NCI-H510A (cell line): ENCODE data around the gene ERMARD.
"Not testable (repeated sequence)": the region's sequence is repeated elsewhere in the genome, so short reads cannot be mapped to it uniquely, and the experiment has no call there.

Experiments used
- DNase-seq: peaks from one replicate; lab custom pipeline; 2025; lab: John Stamatoyannopoulos, UW

Gene ERMARD

DNA sequence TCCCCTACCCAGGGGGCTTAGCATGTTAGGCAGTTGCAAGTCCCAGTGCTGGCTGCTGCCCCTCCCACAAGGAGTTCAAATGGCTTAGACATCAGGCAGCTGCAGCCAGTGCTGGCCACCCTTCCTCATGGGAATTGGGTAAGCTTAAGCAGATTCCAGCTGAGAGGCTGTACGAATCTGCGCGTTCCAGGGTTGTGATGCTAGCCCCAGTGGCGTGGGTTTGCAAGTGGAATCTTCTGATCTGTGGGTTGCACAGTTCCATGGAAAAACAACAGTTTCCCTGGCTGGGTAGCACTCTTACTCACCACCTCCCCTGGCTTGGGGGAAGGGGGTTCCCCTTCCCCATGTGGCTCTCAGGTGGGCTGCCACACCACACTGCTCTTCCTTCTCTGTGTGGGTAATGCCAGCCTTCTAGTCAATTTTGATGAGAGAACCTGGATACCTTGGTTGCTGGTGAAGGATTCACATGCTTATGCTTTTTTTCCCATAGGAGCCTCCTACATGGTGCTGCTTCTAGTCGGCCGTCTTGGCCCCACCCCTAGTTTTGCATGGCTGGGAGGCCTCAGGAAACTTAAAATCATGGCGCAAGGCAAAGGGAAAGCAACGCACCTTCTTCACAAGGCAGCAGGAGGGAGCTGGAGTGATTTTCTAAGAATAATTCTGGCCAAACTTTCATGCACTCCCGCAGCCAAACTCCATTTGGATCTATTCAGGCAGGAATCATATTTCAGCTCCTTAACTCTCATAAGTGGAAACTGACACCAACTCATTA is 13.0 kb upstream of the ERMARD start:
- no peak for DNase-seq

DNA sequence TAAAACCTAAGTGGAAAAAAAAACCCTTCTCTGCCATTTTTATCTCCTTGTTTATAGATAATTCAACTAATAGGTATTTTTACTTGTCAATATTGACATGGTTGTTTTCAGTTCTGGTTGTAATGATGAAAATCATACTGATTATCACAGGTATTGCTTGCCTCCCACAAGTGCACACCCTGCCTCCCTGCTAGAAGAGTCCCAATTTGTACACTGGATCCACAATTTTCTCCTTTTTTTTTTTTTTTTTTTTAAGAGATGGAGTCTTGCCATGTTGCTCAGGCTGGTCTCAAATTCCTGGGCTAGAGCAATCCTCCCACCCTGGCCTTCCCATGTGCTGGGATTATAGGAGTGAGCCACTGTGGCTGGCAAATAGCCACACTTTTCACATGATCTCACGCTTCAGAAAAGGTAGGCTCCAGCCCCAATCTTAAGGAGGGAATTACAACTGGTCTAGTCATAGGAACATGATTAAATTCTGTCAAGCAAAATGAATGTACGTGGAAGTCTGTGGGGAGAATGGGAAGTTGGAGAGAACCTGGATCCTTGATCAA is 12.4 kb upstream of the ERMARD start:
- DNase-seq: no peak

- no peak for DNase-seq
Measured at GRCh38 chr6:169741344-169741743, 10.1 kb upstream of the ERMARD start.

DNA sequence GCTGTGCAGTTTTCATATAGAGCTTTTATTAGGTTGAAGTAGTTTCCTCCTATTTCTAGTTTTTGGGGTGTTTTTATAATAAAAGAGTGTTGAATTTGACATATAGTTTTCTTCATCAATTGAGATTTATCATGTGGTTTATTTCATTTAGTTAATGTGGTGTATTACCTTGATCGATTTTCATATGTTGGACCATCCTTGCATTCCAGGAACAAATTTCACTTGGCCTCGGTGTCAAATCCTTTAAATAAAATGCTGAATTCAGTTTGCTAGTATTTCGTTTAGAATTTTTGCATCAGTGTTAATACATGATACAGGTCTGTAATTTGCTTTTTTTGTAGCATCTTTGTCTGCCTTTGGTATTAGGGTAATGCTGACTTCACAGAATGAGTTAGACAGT is 6.0 kb upstream of the ERMARD start:
- DNase-seq: no peak

DNA sequence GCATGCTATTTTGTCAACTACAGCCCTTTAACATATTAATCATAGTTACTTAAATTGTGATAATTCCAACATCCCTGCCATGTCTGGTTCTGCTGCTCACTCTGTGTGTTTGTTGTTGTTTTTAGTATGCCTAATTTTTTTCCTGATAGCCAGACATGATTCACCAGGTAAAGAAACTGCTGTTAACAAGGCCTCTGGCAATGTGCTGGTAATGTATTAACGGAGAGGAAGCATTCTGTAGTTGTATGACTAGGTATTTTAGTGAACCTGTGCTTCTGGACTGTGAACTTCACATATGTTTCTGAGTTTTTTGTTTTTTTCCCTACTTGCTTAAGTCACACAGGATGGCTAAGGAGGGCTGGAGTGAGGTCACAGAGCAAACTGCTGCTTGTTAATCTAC is 4.9 kb upstream of the ERMARD start:
- DNase-seq: no peak

GRCh38 chr6:169752074-169752623 is 727 bp downstream of the ERMARD start:
- DNase-seq: no peak

GRCh38 chr6:169755162-169755561 is 3.7 kb downstream of the ERMARD start:
- DNase-seq: no peak

DNA sequence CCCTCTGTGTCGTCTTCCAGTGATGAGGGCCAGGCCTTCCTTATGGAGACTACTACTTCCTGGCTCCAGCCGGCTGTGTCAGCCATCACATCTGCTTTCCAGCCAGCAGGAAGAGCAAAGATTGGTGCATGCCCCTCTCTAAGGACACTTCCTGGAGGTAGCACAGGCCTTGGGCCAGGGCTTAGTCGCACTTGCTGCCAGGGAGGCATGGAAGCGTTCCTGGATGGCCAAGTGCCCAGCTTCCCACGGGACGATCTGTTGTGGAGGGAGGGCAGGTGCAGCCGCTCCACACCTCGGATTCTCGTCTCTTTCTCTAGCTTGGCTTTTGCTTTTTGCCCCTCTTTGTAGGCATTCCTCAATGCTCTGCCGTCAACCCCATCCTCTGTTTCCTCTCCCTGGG is 11.9 kb downstream of the ERMARD start:
- DNase-seq: no peak

DNA sequence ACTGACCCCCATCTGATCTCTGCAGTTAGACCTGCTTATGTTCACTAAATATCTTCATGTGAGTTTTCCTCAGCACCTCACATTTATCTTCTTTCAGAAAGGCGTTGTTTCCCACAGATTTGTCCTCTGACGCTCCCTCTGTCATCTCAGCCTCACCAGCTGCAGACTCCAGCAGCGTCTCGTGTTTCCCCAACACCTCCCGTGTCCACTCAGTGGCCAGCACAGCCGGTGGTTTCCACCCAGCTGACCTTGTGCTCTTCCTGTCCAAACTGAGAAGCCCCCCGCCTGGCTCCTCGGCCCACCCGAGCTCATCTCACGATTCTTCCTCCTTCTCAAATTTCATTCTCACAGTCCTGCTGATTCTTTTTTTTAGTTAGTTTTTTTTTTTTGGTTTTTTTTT is 12.5 kb downstream of the ERMARD start:
- DNase-seq: no peak

DNA sequence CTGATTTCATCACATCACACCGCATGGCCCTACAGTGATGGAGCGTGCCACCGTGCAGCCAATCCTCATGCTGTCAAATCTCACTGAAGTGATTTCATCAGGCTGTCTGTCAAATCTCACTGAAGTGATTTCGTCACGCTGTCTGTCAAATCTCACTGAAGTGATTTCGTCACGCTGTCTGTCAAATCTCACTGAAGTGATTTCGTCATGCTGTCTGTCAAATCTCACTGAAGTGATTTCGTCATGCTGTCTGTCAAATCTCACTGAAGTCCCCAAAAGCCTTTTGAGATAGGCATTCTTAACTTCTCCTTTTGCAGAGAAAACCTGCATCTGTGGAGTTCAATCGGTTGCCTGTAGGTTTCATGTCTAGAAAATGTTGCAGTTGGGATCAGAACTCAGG is 14.4 kb downstream of the ERMARD start:
- DNase-seq: not testable (repeated sequence)

GRCh38 chr6:169766232-169766631 is 14.8 kb downstream of the ERMARD start:
- no peak for DNase-seq

DNA sequence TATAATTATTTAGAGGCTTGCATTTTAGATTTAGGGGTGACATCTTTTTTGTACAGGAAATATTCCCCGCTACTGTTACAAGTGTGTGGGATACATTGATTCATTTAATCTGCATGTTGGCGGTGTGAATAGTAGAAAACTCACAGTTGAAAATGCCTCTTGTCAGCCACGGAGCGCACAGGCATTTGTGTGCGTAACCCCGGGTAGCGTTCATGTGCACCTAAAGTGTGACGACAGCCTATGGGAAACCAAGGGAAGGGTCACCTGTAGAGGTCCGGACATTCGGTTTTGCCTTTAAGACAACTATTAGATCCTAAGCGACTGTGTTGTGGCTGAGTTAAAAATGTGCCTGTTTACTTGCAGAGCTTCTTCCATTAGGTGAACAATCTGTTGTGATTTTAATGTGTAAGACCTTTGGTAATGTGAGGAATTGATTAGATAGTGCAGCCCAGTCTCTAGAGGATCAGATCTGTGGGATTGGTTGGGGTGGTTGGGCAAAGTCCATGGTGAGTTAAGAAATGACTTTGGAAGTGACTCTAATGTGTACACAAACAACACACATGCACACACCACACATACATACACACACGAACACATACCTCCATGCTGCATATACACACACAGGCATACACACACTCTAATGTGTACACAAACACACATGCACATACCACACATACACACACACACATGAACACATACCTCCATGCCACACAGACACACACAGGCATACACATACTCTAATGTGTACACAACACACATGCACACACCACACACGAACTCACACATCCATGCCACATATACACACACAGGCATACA is 15.7 kb downstream of the ERMARD start:
- DNase-seq: no peak

DNA sequence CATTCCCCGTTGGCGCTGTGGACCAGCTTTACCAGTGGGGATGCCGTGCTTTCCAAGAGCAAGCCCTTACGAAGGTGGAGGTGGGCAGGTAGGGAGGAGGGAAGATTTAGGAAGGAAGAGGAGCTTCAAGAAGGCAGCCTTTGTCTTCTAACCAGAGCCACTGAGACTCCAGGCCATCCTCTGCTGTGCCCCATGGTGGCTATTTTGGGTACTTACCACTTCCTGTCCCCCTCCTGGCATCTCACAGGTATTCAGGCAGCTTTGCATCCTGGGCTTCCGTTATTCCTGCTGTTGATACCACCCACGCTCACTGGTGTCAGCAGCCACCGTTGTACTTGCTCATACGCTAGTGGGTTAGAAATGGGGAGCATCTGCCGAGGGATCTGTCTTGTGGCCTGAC is 22.9 kb downstream of the ERMARD start:
- no peak for DNase-seq

GRCh38 chr6:169775321-169775720 is 23.9 kb downstream of the ERMARD start:
- DNase-seq: no peak

- DNase-seq: no peak
Measured at GRCh38 chr6:169776379-169776778, 25.0 kb downstream of the ERMARD start.

- DNase-seq: no peak
Measured at GRCh38 chr6:169777896-169778295, 26.5 kb downstream of the ERMARD start.

GRCh38 chr6:169778646-169779045 is 27.2 kb downstream of the ERMARD start:
- DNase-seq: no peak

GRCh38 chr6:169779092-169779815 is 27.8 kb downstream of the ERMARD start:
- DNase-seq: no peak

DNA sequence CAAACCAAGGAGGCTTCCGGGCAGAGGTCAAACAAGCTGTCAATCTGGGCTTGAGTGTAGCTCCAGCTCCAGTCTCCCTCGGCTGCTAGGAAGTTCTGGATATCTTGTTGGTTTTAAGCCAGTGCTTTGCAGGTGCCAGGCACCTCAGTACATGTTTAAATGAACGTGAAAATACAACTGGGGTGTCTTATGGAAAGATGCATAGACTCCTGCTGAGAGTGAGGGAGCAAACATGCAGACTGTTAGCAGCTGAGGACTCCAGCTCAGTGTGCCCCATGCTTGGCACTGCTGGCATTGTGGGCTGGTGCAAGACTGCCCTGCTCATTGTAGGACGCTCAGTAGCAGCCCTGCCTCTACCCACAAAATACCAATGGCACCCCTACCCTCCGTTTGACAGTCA is 28.5 kb downstream of the ERMARD start:
- no peak for DNase-seq

- DNase-seq: no peak
Measured at GRCh38 chr6:169780571-169781091, 29.2 kb downstream of the ERMARD start.

DNA sequence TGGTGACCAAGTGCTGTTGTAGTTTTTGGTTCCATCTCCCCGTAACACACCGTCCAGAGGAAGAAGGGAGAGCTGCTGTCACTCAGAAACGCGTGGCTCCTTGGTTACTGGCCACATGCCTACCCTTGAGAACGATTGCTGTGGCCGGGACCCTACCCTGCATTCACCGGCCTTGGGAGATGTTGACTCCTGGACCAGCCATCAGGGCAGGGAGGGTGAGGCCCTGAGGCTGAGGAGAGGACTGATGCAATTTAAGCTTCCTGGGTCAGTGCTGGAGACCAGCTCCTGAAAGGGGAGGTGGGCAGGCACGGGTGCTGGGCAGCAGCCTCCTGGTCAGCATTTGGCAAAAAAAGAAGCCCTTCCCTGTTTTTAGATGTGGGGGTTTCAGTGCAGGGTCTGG is 31.5 kb downstream of the ERMARD start:
- no peak for DNase-seq

- DNase-seq: no peak
Measured at GRCh38 chr6:169783401-169783800, 32.0 kb downstream of the ERMARD start.
